ENCODE results near the gene ACACB.

The ACACB gene

DNA sequence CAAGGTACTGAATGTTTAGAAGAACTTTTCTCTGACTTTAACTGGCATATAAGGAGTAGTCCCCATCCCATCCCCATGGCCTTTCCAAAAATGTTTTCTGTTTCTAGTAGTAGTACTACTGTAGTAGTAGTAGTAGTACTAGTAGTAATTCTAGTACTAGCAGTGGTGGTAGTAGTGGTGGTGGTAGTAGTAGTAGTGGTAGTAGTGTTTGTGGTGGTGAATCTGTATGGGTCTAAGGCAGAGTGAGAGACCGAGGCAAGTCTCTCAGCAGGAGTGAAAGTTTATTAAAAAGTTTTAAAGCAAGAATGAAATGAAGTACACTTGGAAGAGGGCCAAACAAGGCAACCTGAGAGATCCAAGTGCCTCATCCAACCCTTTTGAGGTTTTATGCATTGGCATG, 134.1 kb downstream of the ACACB start:
- TF ChIP-seq, protein P1, sequence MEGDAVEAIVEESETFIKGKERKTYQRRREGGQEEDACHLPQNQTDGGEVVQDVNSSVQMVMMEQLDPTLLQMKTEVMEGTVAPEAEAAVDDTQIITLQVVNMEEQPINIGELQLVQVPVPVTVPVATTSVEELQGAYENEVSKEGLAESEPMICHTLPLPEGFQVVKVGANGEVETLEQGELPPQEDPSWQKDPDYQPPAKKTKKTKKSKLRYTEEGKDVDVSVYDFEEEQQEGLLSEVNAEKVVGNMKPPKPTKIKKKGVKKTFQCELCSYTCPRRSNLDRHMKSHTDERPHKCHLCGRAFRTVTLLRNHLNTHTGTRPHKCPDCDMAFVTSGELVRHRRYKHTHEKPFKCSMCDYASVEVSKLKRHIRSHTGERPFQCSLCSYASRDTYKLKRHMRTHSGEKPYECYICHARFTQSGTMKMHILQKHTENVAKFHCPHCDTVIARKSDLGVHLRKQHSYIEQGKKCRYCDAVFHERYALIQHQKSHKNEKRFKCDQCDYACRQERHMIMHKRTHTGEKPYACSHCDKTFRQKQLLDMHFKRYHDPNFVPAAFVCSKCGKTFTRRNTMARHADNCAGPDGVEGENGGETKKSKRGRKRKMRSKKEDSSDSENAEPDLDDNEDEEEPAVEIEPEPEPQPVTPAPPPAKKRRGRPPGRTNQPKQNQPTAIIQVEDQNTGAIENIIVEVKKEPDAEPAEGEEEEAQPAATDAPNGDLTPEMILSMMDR (IDR thresholded peaks at IDR 0.05; ENCODE audit: extremely low read depth, missing control alignments): no peak
- no peak for DNase-seq (ENCODE audit: low spot score)

DNA sequence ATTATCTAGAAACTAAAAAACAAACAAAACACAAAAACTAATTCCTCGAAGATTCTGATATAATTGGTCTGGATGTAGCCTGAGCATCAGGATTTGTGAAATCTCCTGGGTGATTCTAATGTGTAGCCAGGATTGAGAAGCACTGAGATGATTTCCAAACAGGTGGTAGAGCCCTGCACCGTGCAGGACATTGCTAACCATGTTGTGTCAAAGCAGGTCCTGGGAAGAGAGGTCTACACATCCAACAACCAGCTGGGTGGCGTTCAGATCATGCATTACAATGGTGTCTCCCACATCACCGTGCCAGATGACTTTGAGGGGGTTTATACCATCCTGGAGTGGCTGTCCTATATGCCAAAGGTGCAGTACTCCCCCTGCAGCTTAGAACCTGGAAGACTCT, 136.4 kb downstream of the ACACB start:
- TF ChIP-seq, protein P1 (IDR thresholded peaks at IDR 0.05; ENCODE audit: extremely low read depth, missing control alignments): no peak

DNA sequence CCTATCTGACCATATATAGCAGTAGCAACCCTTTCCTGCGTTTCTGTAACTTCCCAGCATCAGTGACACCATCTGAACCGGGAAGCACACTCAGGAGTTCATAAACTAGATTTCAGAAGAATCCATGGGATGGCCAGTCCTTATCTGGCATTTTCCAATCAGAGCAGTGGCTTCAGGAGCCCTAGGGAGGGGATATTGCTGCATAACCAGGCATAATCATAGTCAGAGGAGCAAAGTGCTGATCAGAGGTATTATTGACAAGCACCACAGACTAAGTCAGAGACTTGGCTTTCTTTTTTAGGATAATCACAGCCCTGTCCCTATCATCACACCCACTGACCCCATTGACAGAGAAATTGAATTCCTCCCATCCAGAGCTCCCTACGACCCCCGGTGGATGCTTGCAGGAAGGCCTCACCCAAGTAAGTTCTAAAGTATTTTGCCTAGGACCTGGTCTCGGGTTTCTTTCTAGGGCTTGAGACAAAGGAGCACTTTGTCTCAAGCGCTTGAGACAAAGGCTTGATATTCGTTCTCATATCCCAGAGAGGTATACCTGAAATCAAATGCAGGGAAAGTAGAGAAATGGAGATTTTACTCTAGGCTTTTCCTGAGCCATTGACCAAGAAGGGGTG, 137.6 kb downstream of the ACACB start:
- no peak for DNase-seq (ENCODE audit: low spot score)
- TF ChIP-seq, protein P1 (IDR thresholded peaks at IDR 0.05; ENCODE audit: extremely low read depth, missing control alignments): no peak

More for the DNA sequence above, 136.4 kb downstream of the ACACB start:
- no peak for DNase-seq (ENCODE audit: low spot score)

DNA sequence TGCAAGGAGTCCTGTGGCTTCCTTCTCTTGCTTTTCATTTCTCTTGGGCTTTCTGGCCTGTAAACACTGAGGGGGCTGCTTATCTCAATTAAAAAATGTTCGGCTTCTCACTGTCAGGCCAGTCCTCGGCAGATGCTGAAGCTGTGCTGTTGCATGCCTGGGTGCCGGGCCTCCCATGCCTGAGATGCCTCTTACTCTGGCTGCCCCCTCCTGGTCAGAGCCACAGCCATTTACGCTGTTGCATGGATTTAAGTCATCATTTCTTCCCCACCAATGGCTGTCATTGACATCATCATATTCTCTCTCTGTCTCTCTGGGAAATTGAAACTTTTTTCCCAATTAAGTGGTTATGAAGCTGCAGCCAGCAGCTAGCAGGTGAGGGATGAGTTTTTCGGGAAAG, 139.0 kb downstream of the ACACB start:
- DNase-seq (ENCODE audit: low spot score): no peak
- TF ChIP-seq, protein P1 (IDR thresholded peaks at IDR 0.05; ENCODE audit: extremely low read depth, missing control alignments): no peak

DNA sequence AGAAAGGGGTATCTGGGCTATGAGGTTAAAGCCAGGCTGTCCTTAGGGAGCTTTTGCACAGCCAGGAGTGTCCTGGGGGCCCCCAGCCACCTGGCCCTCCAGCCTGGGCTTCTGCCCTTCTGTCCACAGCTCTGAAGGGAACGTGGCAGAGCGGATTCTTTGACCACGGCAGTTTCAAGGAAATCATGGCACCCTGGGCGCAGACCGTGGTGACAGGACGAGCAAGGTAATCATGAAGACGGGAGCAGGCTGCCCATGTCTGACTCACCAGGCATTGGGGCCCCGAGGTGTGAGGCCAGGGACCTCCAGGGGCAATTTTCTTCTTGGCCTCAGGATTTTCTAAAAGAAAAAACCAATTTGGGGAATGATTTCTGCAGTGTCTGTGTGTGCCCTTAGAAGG, 139.6 kb downstream of the ACACB start:
- TF ChIP-seq, protein P1 (IDR thresholded peaks at IDR 0.05; ENCODE audit: extremely low read depth, missing control alignments): no peak
- DNase-seq (ENCODE audit: low spot score): no peak

DNA sequence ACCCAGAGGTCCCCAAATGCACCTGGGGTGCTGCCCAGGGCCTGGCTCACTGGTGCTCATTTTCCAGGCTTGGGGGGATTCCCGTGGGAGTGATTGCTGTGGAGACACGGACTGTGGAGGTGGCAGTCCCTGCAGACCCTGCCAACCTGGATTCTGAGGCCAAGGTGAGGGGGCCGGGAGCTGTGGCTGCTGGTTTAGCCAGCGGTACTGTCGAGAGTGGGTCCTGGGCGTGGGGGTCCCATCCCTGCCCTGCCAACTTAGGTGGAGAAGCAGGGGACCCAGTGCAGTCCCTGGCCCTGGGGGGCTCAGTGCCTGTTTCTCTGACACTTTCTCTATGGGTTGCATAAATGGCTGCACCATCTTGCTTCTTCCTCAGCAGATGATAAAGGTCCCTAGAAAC, 141.8 kb downstream of the ACACB start:
- TF ChIP-seq, protein P1 (IDR thresholded peaks at IDR 0.05; ENCODE audit: extremely low read depth, missing control alignments): no peak
- DNase-seq (ENCODE audit: low spot score): no peak

DNA sequence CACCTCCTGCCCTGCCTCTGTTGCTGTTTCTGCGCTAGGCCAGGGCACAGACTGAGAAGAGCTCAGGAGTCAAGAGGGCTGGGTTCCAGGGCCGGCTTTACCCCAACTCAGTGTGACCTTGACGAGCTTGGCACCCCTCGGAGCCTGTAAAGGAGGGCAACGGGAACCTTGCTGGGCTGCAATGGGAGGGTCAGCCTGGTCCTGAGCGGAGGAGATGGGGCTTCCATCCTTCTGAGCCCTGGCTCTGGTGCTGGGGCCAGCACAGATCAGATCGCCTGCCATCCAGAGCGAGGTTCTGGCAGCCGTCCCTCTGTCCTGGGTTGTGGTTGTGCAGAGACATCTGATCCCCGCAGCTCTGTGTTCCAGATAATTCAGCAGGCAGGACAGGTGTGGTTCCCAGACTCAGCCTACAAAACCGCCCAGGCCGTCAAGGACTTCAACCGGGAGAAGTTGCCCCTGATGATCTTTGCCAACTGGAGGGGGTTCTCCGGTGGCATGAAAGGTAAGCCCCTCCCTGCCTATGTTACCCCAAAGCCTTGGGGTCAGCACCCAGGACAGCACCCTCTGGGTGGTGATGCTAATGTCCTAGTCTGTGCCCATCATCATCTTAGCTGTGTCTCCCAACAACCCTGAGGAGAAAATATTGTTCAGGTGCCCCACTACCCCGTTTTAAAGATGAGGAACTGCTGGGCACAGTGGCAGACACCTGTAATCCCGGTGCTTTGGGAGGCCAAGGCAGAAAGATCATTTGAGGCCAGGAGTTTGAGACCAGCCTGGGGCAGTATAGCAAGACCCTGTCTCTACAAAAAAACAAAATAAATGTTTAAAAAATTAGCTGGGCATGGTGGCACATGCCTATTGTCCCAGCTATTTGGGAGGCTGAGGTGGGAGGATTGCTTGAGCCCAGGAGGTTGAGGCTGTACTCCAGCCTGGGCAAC, 142.5 kb downstream of the ACACB start:
- no peak for DNase-seq (ENCODE audit: low spot score)
- TF ChIP-seq, protein P1 (IDR thresholded peaks at IDR 0.05; ENCODE audit: extremely low read depth, missing control alignments): no peak

Measured in GM20000 (cell line).